Measurements from ENCODE around the gene OTX1.
"Not testable (repeated sequence)": the region's sequence is repeated elsewhere in the genome, so short reads cannot be mapped to it uniquely, and the experiment has no call there.

OTX1 gene

GRCh38 chr2:63050334-63051041 is at the start of gene OTX1:
Gene OTX1 (plus strand): TSS chr2:63050830. CDS start chr2:63052991, 2,161 bp downstream.
- DNase-seq, result peak; percentile 81

DNA sequence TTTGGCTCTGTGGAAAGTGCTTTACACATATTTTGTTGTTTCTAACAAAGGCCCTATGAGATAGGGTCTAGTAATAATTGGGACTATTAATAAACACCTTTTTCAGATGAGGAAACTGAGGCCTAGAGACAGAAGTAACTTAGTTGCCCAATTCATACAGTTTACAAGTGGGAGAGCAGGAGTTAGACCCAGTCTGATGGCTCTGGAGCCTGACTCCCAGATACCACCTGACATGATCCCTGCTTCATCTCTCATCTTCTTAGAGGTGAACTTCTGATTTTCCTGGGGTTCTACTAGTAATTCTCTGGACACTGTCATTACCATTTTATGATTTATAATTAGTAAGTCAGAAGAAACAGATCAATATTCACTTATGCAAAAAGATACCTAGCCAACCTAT is 49.1 kb upstream of the OTX1 start:
- no peak for DNase-seq

GRCh38 chr2:63003351-63003750 is 47.3 kb upstream of the OTX1 start:
- peak; percentile 6 for DNase-seq

- DNase-seq, result no peak
Measured at GRCh38 chr2:63007813-63008458, 42.7 kb upstream of the OTX1 start.

- DNase-seq, result no peak
Measured at GRCh38 chr2:63008838-63009237, 41.8 kb upstream of the OTX1 start.

- DNase-seq, result no peak
Measured at GRCh38 chr2:63009490-63009889, 41.1 kb upstream of the OTX1 start.

DNA sequence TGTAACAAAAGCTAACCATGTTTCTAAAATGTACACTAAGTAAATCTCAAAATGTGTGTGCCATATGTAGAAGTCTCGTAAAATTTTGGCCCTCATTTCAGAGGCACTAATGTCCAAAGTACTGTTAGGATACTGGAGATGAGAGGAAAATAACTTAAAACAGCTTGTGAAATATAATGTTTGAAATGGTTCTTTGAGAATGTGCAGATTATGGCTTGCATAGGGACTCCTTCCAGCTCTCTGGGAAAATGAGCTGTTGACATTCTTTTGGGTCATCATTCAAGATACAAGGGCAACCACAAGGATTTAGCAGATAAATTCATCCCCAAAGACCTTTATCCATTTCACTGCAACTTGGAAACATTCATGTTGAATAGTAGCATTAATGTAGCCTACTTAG is 38.1 kb upstream of the OTX1 start:
- no peak for DNase-seq

DNA sequence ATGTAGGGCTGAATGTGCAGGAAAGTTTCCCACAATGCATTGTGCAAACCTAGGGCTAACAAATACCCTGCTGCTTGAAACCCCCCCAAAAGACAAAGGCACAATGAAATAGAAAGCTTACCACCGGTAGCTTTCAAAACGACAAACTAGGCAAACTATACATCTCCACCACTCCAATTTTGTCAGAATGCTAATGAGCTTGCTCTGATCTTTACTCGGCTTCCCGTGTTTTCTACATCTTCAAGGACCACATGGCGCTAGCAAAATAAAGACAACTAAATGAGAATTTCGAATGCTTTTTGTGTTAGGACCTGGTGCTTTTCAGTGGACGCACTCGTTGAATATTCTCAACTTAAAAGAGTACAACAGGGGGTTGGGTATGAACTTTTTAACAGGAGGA is 37.2 kb upstream of the OTX1 start:
- DNase-seq, result no peak

- no peak for DNase-seq
Measured at GRCh38 chr2:63015389-63015788, 35.2 kb upstream of the OTX1 start.

GRCh38 chr2:63018439-63018838 is 32.2 kb upstream of the OTX1 start:
- DNase-seq, result no peak

GRCh38 chr2:63019686-63020085 is 30.9 kb upstream of the OTX1 start:
- DNase-seq, result not testable (repeated sequence)

DNA sequence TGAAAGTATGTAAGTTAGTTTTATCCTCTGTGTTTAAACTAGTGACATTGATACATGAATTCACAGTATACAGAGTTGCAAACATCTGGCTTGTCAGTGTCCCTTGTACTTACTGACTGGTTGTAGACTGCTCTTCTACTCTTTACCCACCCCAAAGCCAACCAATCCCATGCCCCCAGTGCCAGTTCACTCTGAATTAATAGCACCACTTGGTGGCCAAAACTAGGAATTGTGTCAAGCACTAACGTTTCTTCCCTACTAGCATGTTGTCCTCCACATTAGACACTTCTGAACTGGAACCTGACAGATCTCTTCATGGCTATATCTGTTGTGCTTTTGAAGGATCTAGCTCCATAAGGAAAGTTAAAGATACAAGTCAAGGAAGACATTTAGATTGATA is 27.2 kb upstream of the OTX1 start:
- DNase-seq, result peak; percentile 60

DNA sequence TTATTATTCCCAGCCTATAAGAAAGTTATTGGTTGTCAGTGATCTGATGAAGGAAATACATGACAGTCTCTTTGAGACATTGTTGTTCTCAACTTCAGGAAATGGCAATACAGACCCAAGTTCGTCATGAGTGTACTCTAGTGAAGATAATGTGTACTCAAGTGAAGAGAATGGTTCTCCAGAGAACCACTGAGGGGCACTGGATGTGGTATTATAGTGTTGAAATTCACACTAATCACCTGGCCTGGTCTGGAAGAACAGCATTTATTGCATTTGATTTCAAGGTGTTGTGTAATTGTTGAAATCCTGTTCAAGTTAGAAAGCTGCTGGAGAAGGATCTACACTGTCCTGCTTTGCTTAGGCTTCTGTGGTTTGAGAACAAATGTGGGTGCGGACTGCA is 23.4 kb upstream of the OTX1 start:
- DNase-seq, result no peak

DNA sequence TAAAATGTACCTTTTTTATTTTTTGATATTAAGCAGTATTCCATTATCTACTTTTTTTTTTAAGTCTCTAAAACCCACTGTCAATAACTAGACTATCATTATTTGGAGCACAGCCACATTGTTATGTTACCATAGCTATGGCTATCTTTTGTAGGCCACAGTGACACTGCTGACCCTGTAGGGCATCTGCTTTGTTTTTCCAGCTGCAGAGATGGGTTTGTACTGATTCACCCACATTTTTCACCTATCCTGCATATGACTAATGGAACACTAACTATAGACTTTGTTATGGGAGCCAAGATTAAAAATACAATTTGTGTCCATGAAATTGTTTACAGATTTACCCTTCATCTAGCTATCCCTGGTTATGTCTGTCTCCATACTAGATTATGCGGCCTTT is 21.6 kb upstream of the OTX1 start:
- no peak for DNase-seq

DNA sequence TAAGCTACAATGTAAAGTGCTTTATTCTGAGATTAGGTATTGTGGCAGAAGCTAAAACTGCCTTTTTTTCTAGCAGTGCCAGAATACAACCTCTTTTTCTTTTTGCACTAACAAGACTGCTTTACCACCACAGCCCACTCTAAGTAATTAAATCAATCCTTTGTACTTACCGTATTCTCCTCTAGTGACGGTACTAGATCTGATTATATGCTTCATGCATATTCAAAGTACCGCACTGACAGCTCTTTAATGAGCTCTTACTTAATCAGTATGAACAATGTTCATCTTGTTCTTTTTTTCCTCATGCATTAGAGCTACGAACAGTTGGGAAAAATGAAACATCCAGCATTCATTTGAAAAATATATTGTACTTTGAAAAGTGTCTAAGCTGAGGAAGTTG is 16.1 kb upstream of the OTX1 start:
- DNase-seq, result no peak

DNA sequence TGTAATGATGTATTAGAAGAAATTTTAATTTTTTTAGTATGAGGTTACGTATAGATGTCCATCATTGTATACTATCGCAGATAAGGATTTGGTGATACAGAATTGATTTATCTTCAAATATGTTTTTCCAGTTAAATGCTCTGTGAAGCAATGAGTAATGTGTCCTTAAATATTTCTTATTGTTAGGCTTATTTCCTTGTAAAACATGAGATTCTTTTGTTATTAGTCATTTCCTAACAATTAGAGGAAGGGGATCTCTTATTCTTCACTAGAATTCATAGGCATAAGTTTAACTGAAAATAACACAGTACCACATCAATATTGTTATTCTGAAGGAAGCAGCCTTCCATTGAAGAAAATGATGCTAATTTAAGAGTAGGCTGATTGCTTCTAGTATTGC is 15.5 kb upstream of the OTX1 start:
- no peak for DNase-seq

- no peak for DNase-seq
Measured at GRCh38 chr2:63035660-63036059, 15.0 kb upstream of the OTX1 start.

- no peak for DNase-seq
Measured at GRCh38 chr2:63038034-63038433, 12.6 kb upstream of the OTX1 start.

GRCh38 chr2:63040586-63040985 is 10.0 kb upstream of the OTX1 start:
- no peak for DNase-seq

DNA sequence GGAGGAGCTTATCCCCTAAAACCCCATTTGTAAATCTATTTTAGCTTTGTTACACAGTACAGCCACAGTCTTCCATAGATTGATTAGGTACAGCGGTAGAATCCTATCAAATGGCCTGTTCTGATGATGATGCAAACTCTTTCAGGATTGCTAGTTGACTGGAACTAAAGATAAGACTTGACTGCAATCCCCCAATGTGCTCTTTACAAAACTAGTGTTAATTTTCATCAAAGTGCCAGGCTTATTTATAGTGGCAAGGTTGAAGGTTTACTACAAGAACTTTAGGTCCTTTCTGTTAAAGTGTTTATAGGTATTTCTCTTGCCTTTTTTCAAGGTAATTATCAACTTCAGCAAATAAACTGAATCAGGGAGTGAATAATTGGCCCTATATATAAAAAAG is 9.0 kb upstream of the OTX1 start:
- no peak for DNase-seq

- DNase-seq, result peak; percentile 19
Measured at GRCh38 chr2:63044362-63045327, 6.0 kb upstream of the OTX1 start.

DNA sequence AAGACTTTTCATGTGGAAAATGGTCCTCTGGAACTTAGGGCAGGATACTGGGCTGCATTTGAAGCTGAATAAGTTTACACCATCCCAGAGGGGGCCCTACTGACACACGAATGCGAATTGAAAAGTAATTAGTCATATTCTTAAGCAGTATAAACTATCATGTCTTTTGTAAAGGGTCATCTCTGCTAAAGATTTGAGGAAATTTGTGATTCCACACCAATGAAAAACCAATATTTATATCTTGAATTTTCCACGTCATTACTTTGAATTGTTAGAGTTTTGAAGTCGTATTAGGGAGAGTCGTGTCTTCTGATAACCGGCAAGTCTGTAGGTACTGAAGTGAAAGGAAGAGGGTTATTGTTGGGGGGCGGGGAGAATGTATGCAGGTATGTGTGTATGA is 4.1 kb upstream of the OTX1 start:
- no peak for DNase-seq

DNA sequence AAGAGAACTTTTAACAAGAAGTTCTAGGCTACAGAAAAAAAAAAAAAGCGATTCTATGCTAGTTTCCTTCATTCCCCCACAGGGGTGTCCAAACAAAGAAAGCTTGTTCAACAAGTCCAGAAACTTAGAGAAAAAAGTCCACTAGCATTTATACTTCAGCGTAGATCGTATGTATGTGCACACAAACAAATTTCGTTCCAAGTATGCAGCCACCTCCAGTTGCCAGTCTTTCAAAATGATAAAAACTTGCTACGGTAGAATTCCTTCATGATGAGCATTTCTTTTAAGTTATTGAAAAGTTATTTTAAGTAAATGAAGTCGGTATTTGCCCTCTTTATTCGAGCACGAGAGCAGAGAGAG is 3.7 kb upstream of the OTX1 start:
- DNase-seq, result no peak
